Measurements from ENCODE around the gene HYAL2.

The HYAL2 gene

GRCh38 chr3:50294492-50295403, 27.8 kb downstream of the HYAL2 start:
- TF ChIP-seq, protein P1, sequence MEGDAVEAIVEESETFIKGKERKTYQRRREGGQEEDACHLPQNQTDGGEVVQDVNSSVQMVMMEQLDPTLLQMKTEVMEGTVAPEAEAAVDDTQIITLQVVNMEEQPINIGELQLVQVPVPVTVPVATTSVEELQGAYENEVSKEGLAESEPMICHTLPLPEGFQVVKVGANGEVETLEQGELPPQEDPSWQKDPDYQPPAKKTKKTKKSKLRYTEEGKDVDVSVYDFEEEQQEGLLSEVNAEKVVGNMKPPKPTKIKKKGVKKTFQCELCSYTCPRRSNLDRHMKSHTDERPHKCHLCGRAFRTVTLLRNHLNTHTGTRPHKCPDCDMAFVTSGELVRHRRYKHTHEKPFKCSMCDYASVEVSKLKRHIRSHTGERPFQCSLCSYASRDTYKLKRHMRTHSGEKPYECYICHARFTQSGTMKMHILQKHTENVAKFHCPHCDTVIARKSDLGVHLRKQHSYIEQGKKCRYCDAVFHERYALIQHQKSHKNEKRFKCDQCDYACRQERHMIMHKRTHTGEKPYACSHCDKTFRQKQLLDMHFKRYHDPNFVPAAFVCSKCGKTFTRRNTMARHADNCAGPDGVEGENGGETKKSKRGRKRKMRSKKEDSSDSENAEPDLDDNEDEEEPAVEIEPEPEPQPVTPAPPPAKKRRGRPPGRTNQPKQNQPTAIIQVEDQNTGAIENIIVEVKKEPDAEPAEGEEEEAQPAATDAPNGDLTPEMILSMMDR (IDR thresholded peaks at IDR 0.05; ENCODE audit: insufficient read depth, low read length, poor library complexity, severe bottlenecking): no peak
- no peak for TF ChIP-seq EZH2phosphoT487 (conservative IDR thresholded peaks at IDR 0.05; ENCODE audit: low read length)
- Histone ChIP-seq H3K27ac (ENCODE audit: low read depth, low read length) (no peak overlapping the region), H3K9me2 (replicated peaks; ENCODE audit: insufficient read depth, low read length) (no peaks in the 10 kb centered on the region), H3K4me2 (ENCODE audit: low read depth, low read length, poor library complexity, severe bottlenecking) (no peak overlapping the region), H3K79me2 (ENCODE audit: insufficient read depth, low read length) (peaks cover 22% of the 10 kb centered on the region), H3F3A (ENCODE audit: insufficient read depth) (no peaks in the 10 kb centered on the region), H2AFZ (ENCODE audit: low read depth, low read length, severe bottlenecking) (no peak overlapping the region), H3K4me3 (ENCODE audit: insufficient read depth, low read length, poor library complexity, severe bottlenecking) (no peak overlapping the region), H3K9me3 (ENCODE audit: insufficient read depth, low read length) (no peaks in the 10 kb centered on the region), H3K9ac (ENCODE audit: low read length) (no peak overlapping the region), H3K27me3 (ENCODE audit: low read length) (no peaks in the 10 kb centered on the region), H3K36me3 (ENCODE audit: low read length) (no peaks in the 10 kb centered on the region), H4K20me1 (ENCODE audit: low read depth, low read length) (no peaks in the 10 kb centered on the region)

GRCh38 chr3:50294089-50294488, 28.5 kb downstream of the HYAL2 start:
- no peak overlapping the region for H3K9ac ChIP-seq (ENCODE audit: low read length)
- H3K4me2 ChIP-seq (ENCODE audit: low read depth, low read length, poor library complexity, severe bottlenecking): no peak overlapping the region
- H3K36me3 ChIP-seq (ENCODE audit: low read length): no peaks in the 10 kb centered on the region
- no peaks in the 10 kb centered on the region for H3K27me3 ChIP-seq (ENCODE audit: low read length)
- H3K79me2 ChIP-seq (ENCODE audit: insufficient read depth, low read length): peaks cover 22% of the 10 kb centered on the region
- no peaks in the 10 kb centered on the region for H3K9me2 ChIP-seq (replicated peaks; ENCODE audit: insufficient read depth, low read length)
- no peak overlapping the region for H3K27ac ChIP-seq (ENCODE audit: low read depth, low read length)
- TF ChIP-seq EZH2phosphoT487 (conservative IDR thresholded peaks at IDR 0.05; ENCODE audit: low read length): no peak
- TF ChIP-seq, protein P1 (IDR thresholded peaks at IDR 0.05; ENCODE audit: insufficient read depth, low read length, poor library complexity, severe bottlenecking): no peak
- H2AFZ ChIP-seq (ENCODE audit: low read depth, low read length, severe bottlenecking): no peak overlapping the region
- H3K4me3 ChIP-seq (ENCODE audit: insufficient read depth, low read length, poor library complexity, severe bottlenecking): no peak overlapping the region
- no peaks in the 10 kb centered on the region for H4K20me1 ChIP-seq (ENCODE audit: low read depth, low read length)
- no peaks in the 10 kb centered on the region for H3K9me3 ChIP-seq (ENCODE audit: insufficient read depth, low read length)
- H3F3A ChIP-seq (ENCODE audit: insufficient read depth): no peaks in the 10 kb centered on the region

GRCh38 chr3:50293079-50293801, 29.3 kb downstream of the HYAL2 start:
- peak overlapping the region; percentile 85 for H3K4me2 ChIP-seq (ENCODE audit: low read depth, low read length, poor library complexity, severe bottlenecking)
- peaks cover 22% of the 10 kb centered on the region for H3K79me2 ChIP-seq (ENCODE audit: insufficient read depth, low read length)
- H3K4me3 ChIP-seq (ENCODE audit: insufficient read depth, low read length, poor library complexity, severe bottlenecking): peak overlapping the region; percentile 46
- no peaks in the 10 kb centered on the region for H3K27me3 ChIP-seq (ENCODE audit: low read length)
- TF ChIP-seq, protein P1 (IDR thresholded peaks at IDR 0.05; ENCODE audit: insufficient read depth, low read length, poor library complexity, severe bottlenecking): no peak
- TF ChIP-seq EZH2phosphoT487 (conservative IDR thresholded peaks at IDR 0.05; ENCODE audit: low read length): no peak
- no peaks in the 10 kb centered on the region for H3F3A ChIP-seq (ENCODE audit: insufficient read depth)
- no peaks in the 10 kb centered on the region for H3K9me3 ChIP-seq (ENCODE audit: insufficient read depth, low read length)
- no peaks in the 10 kb centered on the region for H3K9me2 ChIP-seq (replicated peaks; ENCODE audit: insufficient read depth, low read length)
- no peaks in the 10 kb centered on the region for H3K36me3 ChIP-seq (ENCODE audit: low read length)
- H3K9ac ChIP-seq (ENCODE audit: low read length): peak overlapping the region; percentile 96
- H3K27ac ChIP-seq (ENCODE audit: low read depth, low read length): peak overlapping the region; percentile 46
- no peak overlapping the region for H2AFZ ChIP-seq (ENCODE audit: low read depth, low read length, severe bottlenecking)
- H4K20me1 ChIP-seq (ENCODE audit: low read depth, low read length): no peaks in the 10 kb centered on the region
